Measurements from ENCODE around the gene CCT8. TPM values are rescaled to one million over a fixed set of nuclear protein-coding genes. Genes with fewer than 3 reads are reported as not detected.

Gene CCT8
- total and polyA plus RNA-seq, 10 of the 15 experiments (the other 5 are each of a cell fraction or from before 2014, with no cell fraction given): 321 to 696 (median 471) TPM

GRCh38 chr21:29121759-29122158 is 48.3 kb upstream of the CCT8 start (continued):
- TF ChIP-seq YY1 (IDR thresholded peaks at IDR 0.05; ENCODE audit: low read depth, low read length): no peak
- TF ChIP-seq CHD4 (IDR thresholded peaks at IDR 0.05): no peak
- no peak for TF ChIP-seq BCL11A (IDR thresholded peaks at IDR 0.05; ENCODE audit: low read depth, low read length)
- TF ChIP-seq SMAD5 (IDR thresholded peaks at IDR 0.05; ENCODE audit: low read depth): no peak
- no peak for TF ChIP-seq SUPT20H (IDR thresholded peaks at IDR 0.05; ENCODE audit: borderline replicate concordance, control insufficient read depth, low read depth, low read length)
- TF ChIP-seq NFYB (IDR thresholded peaks at IDR 0.05; ENCODE audit: insufficient read depth, low read depth, low read length): no peak
- no peak for TF ChIP-seq ESRRA (IDR thresholded peaks at IDR 0.05; ENCODE audit: low read length)
- TF ChIP-seq STAT1 (conservative IDR thresholded peaks at IDR 0.05): no peak
- peak; percentile 38 for TF ChIP-seq PBX3 (IDR thresholded peaks at IDR 0.05; ENCODE audit: insufficient replicate concordance, low read depth, low read length)
- TF ChIP-seq ASH2L (IDR thresholded peaks at IDR 0.05; ENCODE audit: borderline replicate concordance, low read depth): no peak
- TF ChIP-seq, protein P1, sequence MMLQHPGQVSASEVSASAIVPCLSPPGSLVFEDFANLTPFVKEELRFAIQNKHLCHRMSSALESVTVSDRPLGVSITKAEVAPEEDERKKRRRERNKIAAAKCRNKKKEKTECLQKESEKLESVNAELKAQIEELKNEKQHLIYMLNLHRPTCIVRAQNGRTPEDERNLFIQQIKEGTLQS (IDR thresholded peaks at IDR 0.05; ENCODE audit: borderline replicate concordance, extremely low read depth, low read depth, low read length): no peak
- no peak for TF ChIP-seq FOXK2 (IDR thresholded peaks at IDR 0.05)
- no peak for TF ChIP-seq HSF1 (IDR thresholded peaks at IDR 0.05; ENCODE audit: low read depth, low read length)
- TF ChIP-seq TCF12 (IDR thresholded peaks at IDR 0.05; ENCODE audit: low read depth, low read length): no peak
- no peak for TF ChIP-seq EP300 (IDR thresholded peaks at IDR 0.05; ENCODE audit: borderline replicate concordance in 1 of 2, control insufficient read depth in 1 of 2, low read depth in 2 of 2, low read length in 2 of 2)
- TF ChIP-seq GABPA (IDR thresholded peaks at IDR 0.05; ENCODE audit: low read depth): no peak
- TF ChIP-seq ELK1 (IDR thresholded peaks at IDR 0.05; ENCODE audit: low read depth, low read length): no peak
- TF ChIP-seq HDGF (IDR thresholded peaks at IDR 0.05): no peak
- TF ChIP-seq ZNF217 (IDR thresholded peaks at IDR 0.05): no peak
- no peak for TF ChIP-seq NFIC (IDR thresholded peaks at IDR 0.05; ENCODE audit: low read depth, low read length)
- TF ChIP-seq MAX (IDR thresholded peaks at IDR 0.05; ENCODE audit: low read depth, low read length): no peak
- peak; percentile 91; the same call in 2 of the 3 replicates for TF ChIP-seq POU2F2 (IDR thresholded peaks at IDR 0.05; ENCODE audit: borderline replicate concordance, low read depth, low read length)
- no peak for TF ChIP-seq RAD51 (IDR thresholded peaks at IDR 0.05)
- TF ChIP-seq, protein P2, sequence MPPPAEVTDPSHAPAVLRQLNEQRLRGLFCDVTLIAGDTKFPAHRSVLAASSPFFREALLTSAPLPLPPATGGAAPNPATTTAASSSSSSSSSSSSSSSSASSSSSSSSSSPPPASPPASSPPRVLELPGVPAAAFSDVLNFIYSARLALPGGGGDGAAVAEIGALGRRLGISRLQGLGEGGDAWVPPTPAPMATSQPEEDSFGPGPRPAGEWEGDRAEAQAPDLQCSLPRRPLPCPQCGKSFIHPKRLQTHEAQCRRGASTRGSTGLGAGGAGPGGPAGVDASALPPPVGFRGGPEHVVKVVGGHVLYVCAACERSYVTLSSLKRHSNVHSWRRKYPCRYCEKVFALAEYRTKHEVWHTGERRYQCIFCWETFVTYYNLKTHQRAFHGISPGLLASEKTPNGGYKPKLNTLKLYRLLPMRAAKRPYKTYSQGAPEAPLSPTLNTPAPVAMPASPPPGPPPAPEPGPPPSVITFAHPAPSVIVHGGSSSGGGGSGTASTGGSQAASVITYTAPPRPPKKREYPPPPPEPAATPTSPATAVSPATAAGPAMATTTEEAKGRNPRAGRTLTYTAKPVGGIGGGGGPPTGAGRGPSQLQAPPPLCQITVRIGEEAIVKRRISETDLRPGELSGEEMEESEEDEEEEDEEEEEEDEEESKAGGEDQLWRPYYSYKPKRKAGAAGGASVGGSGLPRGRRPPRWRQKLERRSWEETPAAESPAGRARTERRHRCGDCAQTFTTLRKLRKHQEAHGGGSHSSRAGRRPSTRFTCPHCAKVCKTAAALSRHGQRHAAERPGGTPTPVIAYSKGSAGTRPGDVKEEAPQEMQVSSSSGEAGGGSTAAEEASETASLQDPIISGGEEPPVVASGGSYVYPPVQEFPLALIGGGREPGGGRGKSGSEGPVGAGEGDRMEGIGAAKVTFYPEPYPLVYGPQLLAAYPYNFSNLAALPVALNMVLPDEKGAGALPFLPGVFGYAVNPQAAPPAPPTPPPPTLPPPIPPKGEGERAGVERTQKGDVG (CRISPR knock-in tag; IDR thresholded peaks at IDR 0.05): no peak
- TF ChIP-seq ZZZ3 (IDR thresholded peaks at IDR 0.05; ENCODE audit: control insufficient read depth, insufficient read length, low read depth): no peak
